CD14-positive monocyte (primary cell): ENCODE measurements around the gene P2RY11. TPM values are rescaled to one million over a fixed set of nuclear protein-coding genes. Genes with fewer than 3 reads are reported as not detected.

Experiments
- DNase-seq, 3 donors: peaks; one replicate each; pipeline ENCODE4 v3.0.0-alpha.2; 2011 to 2022
- H2AFZ ChIP-seq: 2 replicates; pipeline ENCODE4 v1.6.0; 2012; ENCODE audit warnings: mild to moderate bottlenecking, low read depth, low read length, inconsistent platforms; ENCODE audit not compliant: insufficient read depth, poor library complexity, severe bottlenecking
- H3K27ac ChIP-seq, 2 donors: 1 replicate in 1 of 2; 2 replicates in 1 of 2; pipeline ENCODE4 v1.5.1; 2012 to 2013; ENCODE audit warnings: low read length in 2 of 2, control low read depth in 1 of 2, inconsistent platforms in 1 of 2, low read depth in 1 of 2, mild to moderate bottlenecking in 1 of 2
- H3K27me3 ChIP-seq, 2 donors: one replicate each; pipeline versions ENCODE4 v1.6.0 to v1.6.1; 2011 to 2013; ENCODE audit warnings: low read length in 2 of 2; ENCODE audit not compliant: control insufficient read depth in 2 of 2, insufficient read depth in 2 of 2
- H3K36me3 ChIP-seq, 2 donors: replicated peaks in 1 of 2; 1 replicate in 1 of 2; 2 replicates in 1 of 2; pipeline versions ENCODE4 v1.5.1 to v1.6.1; 2012 to 2013; ENCODE audit warnings: low read length in 2 of 2, control low read depth in 1 of 2, inconsistent platforms in 1 of 2, mild to moderate bottlenecking in 1 of 2; ENCODE audit not compliant: insufficient read depth in 2 of 2, control insufficient read depth in 1 of 2
- H3K4me1 ChIP-seq, 2 donors: 1 replicate in 1 of 2; 2 replicates in 1 of 2; pipeline versions ENCODE4 v1.5.1 to v1.6.1; 2012 to 2013; ENCODE audit warnings: low read length in 2 of 2, control low read depth in 1 of 2, inconsistent platforms in 1 of 2, mild to moderate bottlenecking in 1 of 2, moderate library complexity in 1 of 2; ENCODE audit not compliant: insufficient read depth in 2 of 2, control insufficient read depth in 1 of 2
- H3K4me2 ChIP-seq: replicated peaks from 2 replicates; pipeline ENCODE3; 2012; ENCODE audit warnings: low read length, moderate library complexity, mild to moderate bottlenecking; ENCODE audit not compliant: poor library complexity, severe bottlenecking; ENCODE audit errors: extremely low read depth
- H3K4me3 ChIP-seq, 3 experiments: fragments of 200-600 bp in 1 of 3; sonication (generic) in 1 of 3; replicated peaks in 1 of 3; 1 replicate in 2 of 3; 2 replicates in 1 of 3; pipeline ENCODE4 v1.5.1; 2011 to 2013; ENCODE audit warnings: low read length in 3 of 3, mild to moderate bottlenecking in 3 of 3, control low read depth in 2 of 3, low read depth in 2 of 3, inconsistent platforms in 1 of 3, moderate library complexity in 1 of 3
- H3K79me2 ChIP-seq: 2 replicates; pipeline ENCODE4 v1.6.0; 2012; ENCODE audit warnings: mild to moderate bottlenecking, control low read depth, inconsistent platforms, low read length, moderate library complexity; ENCODE audit not compliant: insufficient read depth
- H3K9ac ChIP-seq: 2 replicates; pipeline ENCODE4 v1.6.0; 2017; ENCODE audit warnings: low read length, mild to moderate bottlenecking; ENCODE audit not compliant: insufficient read depth, poor library complexity, severe bottlenecking
- H3K9me3 ChIP-seq, 2 donors: replicated peaks in 1 of 2; 1 replicate in 1 of 2; 2 replicates in 1 of 2; pipeline versions ENCODE4 v1.5.1 to v1.6.1; 2012 to 2013; ENCODE audit warnings: low read length in 2 of 2, control low read depth in 1 of 2; ENCODE audit not compliant: control insufficient read depth in 1 of 2, insufficient read depth in 1 of 2
- H4K20me1 ChIP-seq: 2 replicates; pipeline ENCODE4 v1.6.0; 2012; ENCODE audit warnings: mild to moderate bottlenecking, low read length, control low read depth, moderate library complexity; ENCODE audit not compliant: insufficient read depth
- H3K27ac Mint-ChIP-seq, 7 donors: one replicate each; pipeline ENCODE4 v1.8.0; 2020; ENCODE audit warnings: mild to moderate bottlenecking in 7 of 7, mixed read lengths in 7 of 7, moderate library complexity in 6 of 7, inconsistent platforms in 2 of 7
- H3K27me3 Mint-ChIP-seq, 3 donors: one replicate each; pipeline ENCODE4 v1.8.0; 2021 to 2022; ENCODE audit warnings: low read depth in 3 of 3, mild to moderate bottlenecking in 3 of 3, mixed read lengths in 3 of 3, moderate library complexity in 3 of 3, inconsistent platforms in 1 of 3
- H3K36me3 Mint-ChIP-seq, 2 donors: one replicate each; pipeline ENCODE4 v1.8.0; 2020; ENCODE audit warnings: mixed read lengths in 2 of 2, inconsistent platforms in 1 of 2, mild to moderate bottlenecking in 1 of 2
- H3K4me1 Mint-ChIP-seq: one replicate; pipeline ENCODE4 v1.8.0; 2020; ENCODE audit warnings: mild to moderate bottlenecking, mixed read lengths
- H3K4me3 Mint-ChIP-seq, 2 donors: one replicate each; pipeline ENCODE4 v1.8.0; 2020; ENCODE audit warnings: mild to moderate bottlenecking in 2 of 2, mixed read lengths in 2 of 2, moderate library complexity in 1 of 2
- H3K9me3 Mint-ChIP-seq, 7 donors: one replicate each; pipeline ENCODE4 v1.8.0; 2020 to 2022; ENCODE audit warnings: mixed read lengths in 7 of 7, mild to moderate bottlenecking in 6 of 7, moderate library complexity in 6 of 7, inconsistent platforms in 2 of 7
- whole genome bisulfite sequencing: methylation state at CpG from one replicate; pipeline ENCODE4 v1.1.5; 2013; ENCODE audit warnings: missing lambda C conversion rate; ENCODE audit not compliant: insufficient coverage; 5-methylcytosine and 5-hydroxymethylcytosine counted together
- intact Hi-C, 2 donors: fragments of 100-400 bp; cut with micrococcal nuclease; formaldehyde crosslinking; loops; one replicate each; pipeline versions ENCODE4 v1.15.0 to v1.15.1; 2023
- polyA plus RNA-seq, 3 donors: library from polyadenylated mRNA; depleted of rRNA in 1 of 3; unstranded in 2 of 3; stranded (reverse) in 1 of 3; fragments of 300-500 nt in 2 of 3; fragments of >200 nt in 1 of 3; fragmentation: Illumina TruSeq in 2 of 3; gene quantifications; 1 replicate in 2 of 3; 2 replicates in 1 of 3; pipeline ENCODE4 v1.2.3, GENCODE V29; 2012 to 2021
- TF ChIP-seq, protein P1 (sequence below): fragments of 200-600 bp; IDR thresholded peaks from one replicate; pipeline ENCODE4 v1.8.0; 2022; ENCODE audit warnings: antibody characterized with exemption, mild to moderate bottlenecking

P2RY11 gene
- polyA plus RNA-seq, 3 donors: 0.50 to 10.0 (median 0.69) TPM

DNA sequence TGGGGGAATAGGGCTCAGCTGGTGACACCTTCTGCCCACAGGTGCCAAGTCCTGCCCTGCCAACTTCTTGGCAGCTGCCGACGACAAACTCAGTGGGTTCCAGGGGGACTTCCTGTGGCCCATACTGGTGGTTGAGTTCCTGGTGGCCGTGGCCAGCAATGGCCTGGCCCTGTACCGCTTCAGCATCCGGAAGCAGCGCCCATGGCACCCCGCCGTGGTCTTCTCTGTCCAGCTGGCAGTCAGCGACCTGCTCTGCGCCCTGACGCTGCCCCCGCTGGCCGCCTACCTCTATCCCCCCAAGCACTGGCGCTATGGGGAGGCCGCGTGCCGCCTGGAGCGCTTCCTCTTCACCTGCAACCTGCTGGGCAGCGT, 2.1 kb downstream of the P2RY11 start:
- Histone ChIP-seq H2AFZ (no peak overlapping the region), H3K36me3 (peaks cover 59 to 66% of the 10 kb centered on the region in 2 donors), H3K9me3 (no peaks in the 10 kb centered on the region), H3K27me3 (no peaks in the 10 kb centered on the region), H3K4me2 (no peak overlapping the region), H3K4me1 (peaks cover 37 to 43% of the 10 kb centered on the region in 2 donors), H4K20me1 (peaks cover 44% of the 10 kb centered on the region), H3K4me3 (no peak overlapping the region), H3K27ac (no peak overlapping the region), H3K79me2 (peaks cover 31% of the 10 kb centered on the region), H3K9ac (no peak overlapping the region)
- DNase-seq: peak in 1 of 3 donors; percentile 5
- WGBS: 79% methylated on average over 14 of the region's 19 CpGs
- Mint-ChIP-seq H3K4me1 (peaks cover 38% of the 10 kb centered on the region), H3K27me3 (no peaks in the 10 kb centered on the region), H3K9me3 (no peaks in the 10 kb centered on the region), H3K4me3 (no peak overlapping the region), H3K36me3 (peaks cover 52 to 74% of the 10 kb centered on the region in 2 donors), H3K27ac (no peak overlapping the region)
- intact Hi-C loops: no loop called here
- TF ChIP-seq, protein P1, sequence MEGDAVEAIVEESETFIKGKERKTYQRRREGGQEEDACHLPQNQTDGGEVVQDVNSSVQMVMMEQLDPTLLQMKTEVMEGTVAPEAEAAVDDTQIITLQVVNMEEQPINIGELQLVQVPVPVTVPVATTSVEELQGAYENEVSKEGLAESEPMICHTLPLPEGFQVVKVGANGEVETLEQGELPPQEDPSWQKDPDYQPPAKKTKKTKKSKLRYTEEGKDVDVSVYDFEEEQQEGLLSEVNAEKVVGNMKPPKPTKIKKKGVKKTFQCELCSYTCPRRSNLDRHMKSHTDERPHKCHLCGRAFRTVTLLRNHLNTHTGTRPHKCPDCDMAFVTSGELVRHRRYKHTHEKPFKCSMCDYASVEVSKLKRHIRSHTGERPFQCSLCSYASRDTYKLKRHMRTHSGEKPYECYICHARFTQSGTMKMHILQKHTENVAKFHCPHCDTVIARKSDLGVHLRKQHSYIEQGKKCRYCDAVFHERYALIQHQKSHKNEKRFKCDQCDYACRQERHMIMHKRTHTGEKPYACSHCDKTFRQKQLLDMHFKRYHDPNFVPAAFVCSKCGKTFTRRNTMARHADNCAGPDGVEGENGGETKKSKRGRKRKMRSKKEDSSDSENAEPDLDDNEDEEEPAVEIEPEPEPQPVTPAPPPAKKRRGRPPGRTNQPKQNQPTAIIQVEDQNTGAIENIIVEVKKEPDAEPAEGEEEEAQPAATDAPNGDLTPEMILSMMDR: no peak

- Mint-ChIP-seq H3K27ac (peak overlapping the region in 4 of 7 donors; percentile 40 to 82 (median 52)), H3K27me3 (no peaks in the 10 kb centered on the region), H3K4me3 (no peak overlapping the region), H3K4me1 (peaks cover 44% of the 10 kb centered on the region), H3K36me3 (peaks cover 49 to 73% of the 10 kb centered on the region in 2 donors), H3K9me3 (no peaks in the 10 kb centered on the region)
- H3K4me1 ChIP-seq: peaks cover 42 to 48% of the 10 kb centered on the region in 2 donors
- no peak overlapping the region for H3K9ac ChIP-seq
- 94% methylated on average over 43 of the region's 43 CpGs for WGBS
- H3K36me3 ChIP-seq: peaks cover 59 to 61% of the 10 kb centered on the region in 2 donors
- intact Hi-C loops: no loop called here
- peaks cover 50% of the 10 kb centered on the region for H4K20me1 ChIP-seq
- H3K4me2 ChIP-seq: no peak overlapping the region
- H3K4me3 ChIP-seq: no peak overlapping the region
- TF ChIP-seq, protein P1: no peak
- H3K27me3 ChIP-seq: no peaks in the 10 kb centered on the region
- no peak overlapping the region for H3K27ac ChIP-seq
- no peak overlapping the region for H2AFZ ChIP-seq
- H3K9me3 ChIP-seq: no peaks in the 10 kb centered on the region
- peaks cover 34% of the 10 kb centered on the region for H3K79me2 ChIP-seq
- no peak for DNase-seq
These were observed 2.6 kb downstream of the P2RY11 start for GRCh38 chr19:10113964-10114650.
